GM23338 (cell line): ENCODE data around the gene ZXDC. TPM values are rescaled to one million over a fixed set of nuclear protein-coding genes. Genes with fewer than 3 reads are reported as not detected.

Source experiments
- ATAC-seq: fragments of 200-7000 bp; cut with Tn5 transposase; 3 replicates; pipeline ENCODE4 v1.9.1; 2020
- DNase-seq: peaks from one replicate; pipeline ENCODE4 v3.0.0-alpha.2; 2015; ENCODE audit warnings: low spot score
- H2AFZ ChIP-seq: fragments of 200-600 bp; sonication (generic); 2 replicates; pipeline ENCODE4 v1.8.0; 2016; ENCODE audit warnings: antibody characterized with exemption, mild to moderate bottlenecking, moderate library complexity
- H3F3A ChIP-seq: fragments of 200-600 bp; sonication (generic); replicated peaks from 2 replicates; pipeline ENCODE4 v1.8.0; 2017; ENCODE audit warnings: antibody characterized with exemption, mixed run types, low read depth
- H3K27ac ChIP-seq: fragments of 200-600 bp; sonication (generic); 2 replicates; pipeline ENCODE4 v1.6.1; 2016; ENCODE audit warnings: low read depth
- H3K27me3 ChIP-seq: fragments of 200-600 bp; sonication (generic); 2 replicates; pipeline ENCODE4 v1.8.0; 2016; ENCODE audit warnings: mild to moderate bottlenecking, mixed run types, moderate library complexity; ENCODE audit not compliant: insufficient read depth
- H3K36me3 ChIP-seq: fragments of 200-600 bp; sonication (generic); 2 replicates; pipeline ENCODE4 v1.8.0; 2016; ENCODE audit warnings: mild to moderate bottlenecking; ENCODE audit not compliant: insufficient read depth
- H3K4me1 ChIP-seq: fragments of 200-600 bp; sonication (generic); 2 replicates; pipeline ENCODE4 v1.8.0; 2016; ENCODE audit warnings: mild to moderate bottlenecking, moderate library complexity; ENCODE audit not compliant: insufficient read depth
- H3K4me2 ChIP-seq: fragments of 200-600 bp; sonication (generic); 2 replicates; pipeline ENCODE4 v1.7.1; 2017; ENCODE audit warnings: mixed run types
- H3K4me3 ChIP-seq: fragments of 200-600 bp; sonication (generic); 2 replicates; pipeline ENCODE4 v1.6.1; 2016; ENCODE audit warnings: mixed run types
- H3K79me2 ChIP-seq: fragments of 200-600 bp; sonication (generic); replicated peaks from 2 replicates; pipeline ENCODE4 v1.8.0; 2017; ENCODE audit warnings: mild to moderate bottlenecking; ENCODE audit not compliant: insufficient read depth
- H3K9me2 ChIP-seq: fragments of 200-600 bp; sonication (generic); 2 replicates; pipeline ENCODE4 v1.8.0; 2017; ENCODE audit not compliant: insufficient read depth
- H4K20me1 ChIP-seq: fragments of 200-600 bp; sonication (generic); replicated peaks from 2 replicates; pipeline ENCODE4 v1.8.0; 2017; ENCODE audit warnings: mild to moderate bottlenecking; ENCODE audit not compliant: insufficient read depth
- H3K27ac Mint-ChIP-seq: 2 replicates; pipeline ENCODE4 v1.8.0; 2020; ENCODE audit warnings: inconsistent platforms, mild to moderate bottlenecking, moderate library complexity, mixed read lengths
- H3K27me3 Mint-ChIP-seq: 3 replicates; pipeline ENCODE4 v1.8.0; 2022; ENCODE audit warnings: low read depth, mild to moderate bottlenecking, moderate library complexity, mixed read lengths, inconsistent platforms; ENCODE audit not compliant: insufficient read depth, poor library complexity
- H3K36me3 Mint-ChIP-seq: 3 replicates; pipeline ENCODE4 v1.8.0; 2021; ENCODE audit warnings: low read depth, mild to moderate bottlenecking, inconsistent platforms, moderate library complexity, mixed read lengths
- H3K4me1 Mint-ChIP-seq: 3 replicates; pipeline ENCODE4 v1.8.0; 2020; ENCODE audit warnings: mild to moderate bottlenecking, inconsistent platforms, mixed read lengths
- H3K4me3 Mint-ChIP-seq: 3 replicates; pipeline ENCODE4 v1.8.0; 2021; ENCODE audit warnings: moderate library complexity, mild to moderate bottlenecking, inconsistent platforms, mixed read lengths
- H3K9me3 Mint-ChIP-seq: 3 replicates; pipeline ENCODE4 v1.8.0; 2020; ENCODE audit warnings: moderate library complexity, mild to moderate bottlenecking, inconsistent platforms, mixed read lengths
- CREB1 ChIP-seq: fragments of 250-450 bp; sonication (Bioruptor Pico); IDR thresholded peaks from 2 replicates; pipeline ENCODE4 v1.5.0; 2020; ENCODE audit warnings: low read depth, mild to moderate bottlenecking, moderate library complexity
- EZH2 ChIP-seq: fragments of 200-600 bp; sonication (generic); IDR thresholded peaks from one replicate; pipeline ENCODE4 v1.8.0; 2017; ENCODE audit warnings: antibody characterized with exemption, mild to moderate bottlenecking, low read depth; ENCODE audit not compliant: unreplicated experiment
- EZH2phosphoT487 ChIP-seq: fragments of 200-600 bp; sonication (generic); IDR thresholded peaks from one replicate; pipeline ENCODE4 v1.8.1; 2018; ENCODE audit warnings: antibody characterized with exemption; ENCODE audit not compliant: unreplicated experiment
- JUNB ChIP-seq: IDR thresholded peaks from one replicate; pipeline ENCODE4 v1.6.1; 2016; ENCODE audit warnings: antibody characterized with exemption; ENCODE audit not compliant: unreplicated experiment
- NANOG ChIP-seq: IDR thresholded peaks from 2 replicates; pipeline ENCODE4 v1.6.1; 2016; ENCODE audit warnings: antibody characterized with exemption, borderline replicate concordance
- POLR2AphosphoS5 ChIP-seq: IDR thresholded peaks from 2 replicates; pipeline ENCODE4 v1.6.1; 2016; ENCODE audit warnings: antibody characterized with exemption, low read depth
- REST ChIP-seq: IDR thresholded peaks from one replicate; pipeline ENCODE4 v1.6.1; 2018; ENCODE audit warnings: antibody characterized with exemption; ENCODE audit not compliant: unreplicated experiment
- STAT1 ChIP-seq: IDR thresholded peaks from one replicate; pipeline ENCODE4 v1.6.1; 2016; ENCODE audit warnings: antibody characterized with exemption; ENCODE audit not compliant: unreplicated experiment
- ZNF114 ChIP-seq: fragments of 250-450 bp; sonication (Bioruptor Pico); IDR thresholded peaks from 2 replicates; pipeline ENCODE4 v1.5.0; 2020; ENCODE audit warnings: mild to moderate bottlenecking, moderate library complexity
- ZNF462 ChIP-seq: fragments of 250-450 bp; sonication (Bioruptor Pico); IDR thresholded peaks from 2 replicates; pipeline ENCODE4 v1.5.0; 2020; ENCODE audit warnings: mild to moderate bottlenecking, moderate library complexity
- polyA plus RNA-seq: library from polyadenylated mRNA; unstranded; fragments of >200 nt; fragmentation: Nextera tagmentation; extraction: Ambion mirVana; gene quantifications from 2 replicates; pipeline ENCODE4 v1.2.1, GENCODE V29; 2016
- total RNA-seq: library from RNA; depleted of rRNA; stranded (reverse); fragments of >200 nt; shearing (Covaris generic); gene quantifications from 2 replicates; pipeline ENCODE4 v1.2.3, GENCODE V29; 2014
- TF ChIP-seq, protein P1 (sequence below), 2 experiments: fragments of 200-600 bp in 1 of 2; sonication (generic) in 1 of 2; conservative IDR thresholded peaks; 2 replicates each; pipeline versions ENCODE4 v1.5.1 to v1.6.1; 2016 to 2017; ENCODE audit warnings: antibody characterized with exemption in 2 of 2, low read depth in 2 of 2, mild to moderate bottlenecking in 2 of 2, moderate library complexity in 1 of 2

ZXDC gene
- total and polyA plus RNA-seq, 2 experiments from 2014 or later: 5.7 to 45.1 TPM

- Mint-ChIP-seq H3K4me1 (peaks cover 24% of the 10 kb centered on the region), H3K27me3 (peaks cover 8% of the 10 kb centered on the region), H3K36me3 (peaks cover 80% of the 10 kb centered on the region), H3K9me3 (no peaks in the 10 kb centered on the region), H3K4me3 (no peak overlapping the region), H3K27ac (no peak overlapping the region)
- no peak for TF ChIP-seq POLR2AphosphoS5
- TF ChIP-seq EZH2phosphoT487: no peak
- TF ChIP-seq NANOG: no peak
- TF ChIP-seq ZNF114 (CRISPR knock-in tag): no peak
- TF ChIP-seq, protein P1, sequence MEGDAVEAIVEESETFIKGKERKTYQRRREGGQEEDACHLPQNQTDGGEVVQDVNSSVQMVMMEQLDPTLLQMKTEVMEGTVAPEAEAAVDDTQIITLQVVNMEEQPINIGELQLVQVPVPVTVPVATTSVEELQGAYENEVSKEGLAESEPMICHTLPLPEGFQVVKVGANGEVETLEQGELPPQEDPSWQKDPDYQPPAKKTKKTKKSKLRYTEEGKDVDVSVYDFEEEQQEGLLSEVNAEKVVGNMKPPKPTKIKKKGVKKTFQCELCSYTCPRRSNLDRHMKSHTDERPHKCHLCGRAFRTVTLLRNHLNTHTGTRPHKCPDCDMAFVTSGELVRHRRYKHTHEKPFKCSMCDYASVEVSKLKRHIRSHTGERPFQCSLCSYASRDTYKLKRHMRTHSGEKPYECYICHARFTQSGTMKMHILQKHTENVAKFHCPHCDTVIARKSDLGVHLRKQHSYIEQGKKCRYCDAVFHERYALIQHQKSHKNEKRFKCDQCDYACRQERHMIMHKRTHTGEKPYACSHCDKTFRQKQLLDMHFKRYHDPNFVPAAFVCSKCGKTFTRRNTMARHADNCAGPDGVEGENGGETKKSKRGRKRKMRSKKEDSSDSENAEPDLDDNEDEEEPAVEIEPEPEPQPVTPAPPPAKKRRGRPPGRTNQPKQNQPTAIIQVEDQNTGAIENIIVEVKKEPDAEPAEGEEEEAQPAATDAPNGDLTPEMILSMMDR (conservative IDR thresholded peaks at IDR 0.05; ENCODE audit: low read depth in 2 of 2): no peak
- no peak for TF ChIP-seq JUNB
- no peak for TF ChIP-seq CREB1 (CRISPR knock-in tag)
- TF ChIP-seq STAT1: no peak
- no peak for TF ChIP-seq ZNF462 (CRISPR knock-in tag)
- no peak for TF ChIP-seq EZH2
- no peak for TF ChIP-seq REST
- peaks cover 17% of the 10 kb centered on the region for H3K4me1 ChIP-seq
- peaks cover 48% of the 10 kb centered on the region for H4K20me1 ChIP-seq
- H3K27me3 ChIP-seq: no peaks in the 10 kb centered on the region
- H3F3A ChIP-seq: no peaks in the 10 kb centered on the region
- no peak for ATAC-seq
- H3K36me3 ChIP-seq: peaks cover 40% of the 10 kb centered on the region
- no peak overlapping the region for H3K27ac ChIP-seq
- H2AFZ ChIP-seq: no peak overlapping the region
- no peak overlapping the region for H3K4me2 ChIP-seq
- no peak overlapping the region for H3K4me3 ChIP-seq
- H3K9me2 ChIP-seq: no peaks in the 10 kb centered on the region
- peaks cover 78% of the 10 kb centered on the region for H3K79me2 ChIP-seq
- no peak for DNase-seq
Measured at GRCh38 chr3:126469479-126469878, 6.2 kb downstream of the ZXDC start.
